Activated naive CD8-positive, alpha-beta T cell treated with anti-CD3 and anti-CD28 coated beads, Interleukin-2, amount 50 U/mL, for 16 hours (primary cell): ENCODE measurements around the gene CDKAL1.
"Not testable (repeated sequence)": the region's sequence is repeated elsewhere in the genome, so short reads cannot be mapped to it uniquely, and the experiment has no call there.

ENCODE experiments used
- DNase-seq: peaks from one replicate; pipeline ENCODE4 v3.0.0-alpha.2; 2020; ENCODE audit warnings: low read depth, low spot score

Gene CDKAL1

DNA sequence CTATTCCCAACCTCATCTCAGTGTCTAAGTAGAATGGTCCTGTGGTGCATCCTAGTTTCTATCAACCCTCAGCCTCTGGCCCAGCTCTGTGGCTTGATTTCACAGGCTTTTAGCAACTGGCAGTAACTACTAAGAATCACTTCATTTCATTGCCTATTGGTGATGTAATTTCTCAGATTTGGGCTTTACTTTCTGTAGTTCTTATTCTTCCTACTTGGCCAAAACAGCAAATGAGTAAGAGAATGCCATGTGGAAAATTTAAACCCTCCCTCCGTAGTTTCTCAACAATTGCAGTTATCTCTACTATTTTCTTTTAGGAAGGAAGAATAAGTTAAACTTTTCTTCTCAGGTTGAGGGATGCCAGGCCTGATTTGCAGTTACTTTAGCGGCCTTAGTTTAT is 387.3 kb downstream of the CDKAL1 start:
- no peak for DNase-seq

DNA sequence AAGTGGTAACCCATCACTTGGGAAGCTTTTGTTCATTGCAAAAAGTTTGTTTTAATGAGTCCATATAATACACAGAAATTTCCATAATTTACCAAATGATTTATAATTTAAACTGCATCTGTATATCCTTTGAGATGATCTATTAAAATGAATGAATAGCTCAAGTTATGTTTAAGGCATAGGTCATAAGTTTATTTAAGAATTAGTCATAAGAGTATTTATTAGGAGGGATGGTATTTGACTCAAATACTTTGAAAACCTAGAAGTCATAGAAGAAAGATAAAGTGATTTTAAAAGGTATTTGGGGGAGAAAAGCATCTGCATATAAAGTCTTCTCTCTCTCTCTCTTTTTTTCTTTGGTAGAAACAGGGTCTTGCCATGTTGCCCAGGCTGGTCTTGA is 388.5 kb downstream of the CDKAL1 start:
- no peak for DNase-seq

DNA sequence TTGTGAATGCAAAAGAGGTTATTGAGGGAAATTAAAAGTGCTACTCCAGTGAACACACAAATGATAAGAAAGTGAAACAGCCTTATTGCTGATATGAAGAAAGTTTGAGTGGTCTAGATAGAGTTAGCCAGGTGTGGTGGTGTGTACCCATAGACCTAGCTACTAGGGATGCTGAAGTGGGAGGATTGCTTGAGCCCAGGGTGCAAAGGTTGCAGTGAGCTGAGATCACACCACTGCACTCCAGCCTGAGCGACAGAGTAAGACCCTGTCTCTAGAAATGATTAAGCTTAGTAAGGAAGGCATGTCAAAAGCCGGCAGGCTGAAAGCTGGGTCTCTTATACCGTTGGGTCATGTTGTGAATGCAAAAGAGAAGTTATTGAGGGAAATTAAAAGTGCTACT is 389.8 kb downstream of the CDKAL1 start:
- not testable (repeated sequence) for DNase-seq

DNA sequence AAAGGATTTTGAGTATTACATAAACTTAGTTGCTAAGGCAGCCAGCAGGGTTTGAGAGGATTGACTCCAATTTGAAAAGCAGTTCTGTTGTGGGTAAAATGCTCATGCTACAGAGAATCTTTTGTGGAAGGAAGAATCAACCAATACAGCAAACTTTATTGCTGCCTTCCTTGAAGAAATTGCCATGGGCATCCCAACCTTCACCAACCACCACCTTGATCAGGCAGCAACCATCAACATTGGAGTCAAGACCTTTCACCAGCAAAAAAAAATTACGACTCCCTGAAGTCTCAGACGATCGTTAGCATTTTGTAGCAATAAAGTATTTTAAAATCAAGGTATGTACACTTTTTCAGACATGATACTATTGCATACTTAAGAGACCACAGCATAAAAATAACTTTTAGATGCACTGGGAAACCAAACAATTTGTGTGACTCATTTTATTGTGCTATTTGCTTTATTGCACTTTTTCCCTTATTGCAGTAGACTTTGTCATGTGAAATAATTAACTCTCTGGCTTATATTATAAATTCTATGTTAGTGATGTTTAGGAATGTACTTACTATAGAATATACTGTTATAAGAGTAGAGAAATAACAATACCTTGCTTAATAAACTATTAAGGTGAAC is 390.8 kb downstream of the CDKAL1 start:
- no peak for DNase-seq

DNA sequence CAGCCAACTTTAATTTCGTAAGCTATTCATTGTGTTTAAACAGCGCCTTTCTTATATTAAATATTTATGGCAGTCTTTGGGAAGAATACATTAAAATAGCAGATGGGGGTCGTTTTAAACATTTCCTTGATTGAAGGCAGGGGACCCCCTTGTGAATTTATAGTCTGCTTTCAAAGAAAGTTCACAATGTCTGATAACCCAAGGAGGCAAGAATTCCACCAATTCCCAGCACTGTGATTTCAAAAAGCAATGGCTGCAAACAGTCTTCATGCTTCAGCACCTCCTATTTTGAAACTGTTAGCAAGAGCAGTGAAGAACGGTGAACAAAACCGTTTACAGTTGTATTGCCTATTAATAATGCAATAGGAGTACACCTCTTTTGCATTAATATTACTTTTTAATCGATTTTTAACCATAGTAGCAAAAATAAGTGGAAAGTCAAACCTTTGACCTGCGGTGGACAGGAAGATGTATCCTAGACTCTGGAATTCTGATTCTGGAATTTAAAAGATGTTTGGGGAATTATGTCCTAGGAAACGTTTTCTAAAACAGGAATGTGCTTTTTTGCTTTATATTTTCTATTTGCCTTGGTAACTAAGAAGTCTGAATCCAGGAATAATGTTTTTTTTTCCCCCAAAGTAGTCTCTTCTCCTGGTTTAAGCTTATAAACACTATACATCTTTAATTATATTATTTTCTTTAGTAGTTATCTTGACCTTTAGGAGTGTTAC is 393.0 kb downstream of the CDKAL1 start:
- no peak for DNase-seq

DNA sequence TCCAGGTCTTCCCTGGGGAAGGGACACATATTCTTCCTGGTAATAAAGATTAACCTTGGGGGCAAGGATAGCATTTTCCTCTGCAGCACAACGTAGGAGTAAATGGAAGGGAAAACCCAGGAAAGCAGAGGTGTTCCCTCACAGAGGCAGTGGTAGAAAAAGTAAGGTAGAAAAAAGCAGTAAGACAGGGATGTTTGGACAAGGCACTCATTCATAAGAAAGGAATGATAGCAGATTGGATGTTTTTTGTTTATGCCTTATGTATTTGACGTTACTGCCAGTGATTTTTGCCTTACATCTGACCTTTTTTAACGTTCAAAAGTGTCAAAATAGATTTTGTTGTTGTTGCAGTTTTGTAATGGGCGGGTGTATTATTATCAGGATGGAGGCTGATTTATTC is 395.0 kb downstream of the CDKAL1 start:
- no peak for DNase-seq

DNA sequence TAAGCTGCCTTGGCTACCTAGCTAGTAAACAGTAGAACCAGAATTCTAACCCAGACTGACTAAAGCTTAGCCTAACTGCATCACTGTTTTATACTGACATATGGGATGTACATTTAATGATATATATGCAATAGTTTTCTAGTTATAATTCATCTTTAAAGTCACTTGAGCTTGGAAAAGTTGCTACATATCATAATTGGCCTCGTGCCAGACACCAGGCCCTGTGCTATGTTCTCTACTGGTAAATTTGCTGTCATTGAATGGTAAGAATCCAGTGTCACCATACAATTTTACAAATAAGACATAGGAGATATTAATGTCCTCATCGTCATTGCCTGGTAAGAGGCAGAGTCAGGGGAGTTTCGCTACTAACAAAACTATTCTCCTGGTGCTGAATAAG is 396.8 kb downstream of the CDKAL1 start:
- DNase-seq = no peak

DNA sequence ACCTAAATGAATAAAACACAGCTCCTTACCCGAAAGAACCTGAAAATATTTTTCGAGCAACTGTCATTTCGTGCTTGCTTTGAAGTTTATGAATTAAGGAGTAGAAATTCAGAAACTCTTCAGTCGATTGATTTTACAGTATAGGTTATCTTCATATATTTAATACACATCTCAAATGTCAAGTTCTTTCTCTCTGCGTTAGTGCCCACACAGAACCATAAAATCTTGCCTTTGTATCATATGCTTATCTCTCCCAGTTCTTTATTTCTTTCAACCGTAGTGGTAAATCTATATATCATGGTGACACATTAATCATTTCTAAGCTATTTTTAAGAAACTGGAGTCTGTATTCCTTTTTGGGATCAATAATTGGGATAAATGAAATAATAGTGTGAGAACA is 397.5 kb downstream of the CDKAL1 start:
- no peak for DNase-seq

DNA sequence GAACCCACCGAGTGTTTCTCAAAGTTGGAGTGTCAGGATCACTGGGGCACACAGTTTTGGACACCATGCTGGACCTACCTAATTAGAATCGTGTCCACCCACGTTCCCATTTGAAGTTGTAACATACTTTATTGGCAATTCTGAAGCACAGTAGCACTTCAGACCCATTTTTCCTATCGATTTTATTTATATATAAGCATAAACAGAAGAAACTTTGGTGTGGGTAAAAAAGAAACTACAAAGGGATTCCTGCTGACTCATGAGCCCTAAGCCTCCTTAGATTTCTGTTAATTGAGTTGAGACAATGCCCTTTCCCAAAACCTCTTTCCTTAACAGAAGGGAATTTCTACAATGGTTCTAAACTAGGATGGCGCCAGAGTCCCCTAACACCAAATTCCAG is 398.0 kb downstream of the CDKAL1 start:
- no peak for DNase-seq

DNA sequence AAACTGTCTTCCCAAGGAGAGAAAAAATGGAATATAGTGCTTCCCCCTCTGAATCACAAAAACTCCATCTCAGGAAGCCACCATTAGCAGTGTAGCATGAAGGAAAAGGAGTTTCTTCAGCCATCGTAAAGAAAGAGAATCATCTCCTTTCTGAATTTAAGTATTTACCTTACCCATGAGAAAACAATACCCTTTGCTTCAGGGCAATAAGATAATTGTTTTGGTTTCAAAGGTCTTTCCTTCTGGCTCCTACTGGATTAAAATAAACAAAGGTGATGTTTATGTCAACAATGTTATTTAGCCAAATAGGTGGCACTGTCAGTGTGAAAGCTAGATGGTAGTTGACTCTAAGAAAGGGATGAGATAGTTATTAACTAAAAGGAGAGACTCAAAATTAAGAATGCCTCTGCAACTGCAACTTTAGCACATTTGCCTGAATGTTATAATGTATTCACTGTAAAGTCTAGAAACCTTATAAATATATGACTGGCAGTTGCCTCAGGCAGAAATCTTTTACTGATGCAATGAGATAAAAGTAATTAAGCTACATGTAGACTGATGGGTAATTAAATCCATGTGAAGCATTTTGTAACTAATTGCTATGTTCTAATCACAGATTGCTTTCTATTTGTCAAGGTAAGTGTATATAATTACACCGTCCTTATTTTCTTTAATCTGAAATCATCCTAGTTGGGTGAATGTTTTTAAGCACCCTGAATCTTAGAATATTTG is 399.0 kb downstream of the CDKAL1 start:
- no peak for DNase-seq

DNA sequence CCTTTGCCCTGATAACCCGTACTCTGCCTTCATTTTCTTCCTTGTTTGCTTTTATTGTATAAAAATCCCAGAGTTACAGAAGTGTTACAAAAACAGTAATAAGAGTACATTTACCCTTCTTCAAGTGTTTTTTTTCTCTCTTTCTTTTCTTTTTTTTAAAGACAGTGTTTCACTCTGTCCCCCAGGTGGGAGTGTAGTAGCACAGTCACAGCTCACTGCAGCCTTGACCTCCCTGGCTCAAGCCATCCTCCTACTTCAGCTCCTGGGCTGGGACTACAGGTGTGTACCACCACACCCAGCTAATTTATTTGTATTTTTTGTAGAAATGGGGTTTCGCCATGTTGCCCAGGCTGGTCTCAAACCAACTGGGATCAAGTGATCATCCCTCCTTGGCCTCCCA is 402.7 kb downstream of the CDKAL1 start:
- DNase-seq = no peak

DNA sequence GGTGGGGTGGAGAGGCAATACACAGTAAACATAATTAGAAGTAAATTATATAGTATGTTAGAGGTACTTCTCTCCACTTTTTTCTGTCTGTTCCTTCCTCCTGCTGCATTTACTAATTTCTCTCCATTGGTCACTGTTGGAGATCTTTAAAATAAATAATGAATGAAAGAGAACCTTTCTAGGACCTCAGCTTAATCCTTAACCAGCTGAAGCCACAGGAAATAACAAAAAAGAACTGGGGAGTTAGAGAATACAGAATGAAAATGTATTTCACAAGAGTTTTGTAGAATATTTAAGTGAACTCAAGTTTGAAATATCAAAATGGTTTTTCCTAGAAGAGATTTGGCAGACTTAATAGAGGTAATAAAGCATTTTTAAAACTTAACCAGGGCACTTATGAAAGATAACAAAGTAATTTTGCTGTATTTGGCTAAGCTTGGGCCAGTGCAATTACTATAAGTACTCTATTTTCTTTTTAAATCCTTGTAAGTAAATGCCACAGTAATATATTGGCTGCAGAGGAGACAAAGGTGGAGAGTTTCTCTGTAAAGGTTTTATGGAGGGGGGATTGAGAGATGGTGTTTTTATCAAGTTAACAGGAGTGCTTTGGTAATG is 405.0 kb downstream of the CDKAL1 start:
- DNase-seq = no peak

DNA sequence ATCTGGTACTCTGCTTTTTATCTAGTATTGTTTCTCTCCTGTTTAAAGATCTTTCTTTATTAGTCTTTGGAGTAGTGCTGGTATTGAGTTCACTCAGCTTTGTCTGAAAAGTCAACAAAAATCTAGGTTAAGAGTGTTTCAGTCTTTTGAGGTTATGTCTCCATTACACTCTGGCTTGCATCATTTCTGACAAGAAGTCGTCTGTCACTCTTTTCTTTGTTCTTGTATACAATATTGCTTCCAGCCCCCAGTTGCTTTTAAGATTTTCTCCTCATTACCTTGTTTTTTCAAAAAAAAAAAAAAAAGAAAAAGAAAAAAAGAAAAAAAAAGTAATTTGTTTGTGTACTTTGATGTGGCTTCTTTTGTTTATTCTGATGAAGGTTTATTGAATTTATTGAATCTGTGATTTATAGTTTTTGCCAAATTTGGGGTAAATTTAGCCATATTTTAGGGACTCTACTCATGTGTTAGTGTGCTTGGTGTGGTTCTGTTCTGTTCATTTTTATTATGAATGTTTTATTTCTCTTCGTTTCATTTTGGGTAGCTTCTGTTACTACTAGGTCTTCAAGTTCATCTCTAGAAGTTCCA is 408.9 kb downstream of the CDKAL1 start:
- DNase-seq = no peak

DNA sequence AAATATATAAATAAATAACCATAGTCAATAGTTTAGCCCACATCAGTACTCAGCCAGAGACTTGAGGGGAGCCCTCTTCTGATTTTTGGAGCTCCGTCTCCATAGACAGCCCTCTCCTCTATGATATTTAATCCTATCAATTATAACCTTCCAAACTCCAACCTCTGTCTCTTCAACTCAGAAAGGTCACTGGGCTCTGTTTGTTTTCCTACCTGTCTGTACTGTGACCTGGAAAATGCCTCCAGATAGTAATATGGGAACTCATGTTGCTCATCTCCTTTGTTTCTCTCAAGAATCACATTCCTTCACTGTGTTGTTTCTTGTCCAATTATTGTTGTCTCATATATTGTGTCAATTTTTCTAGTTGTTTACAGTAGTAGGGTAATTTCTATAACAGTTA is 409.7 kb downstream of the CDKAL1 start:
- DNase-seq = no peak

DNA sequence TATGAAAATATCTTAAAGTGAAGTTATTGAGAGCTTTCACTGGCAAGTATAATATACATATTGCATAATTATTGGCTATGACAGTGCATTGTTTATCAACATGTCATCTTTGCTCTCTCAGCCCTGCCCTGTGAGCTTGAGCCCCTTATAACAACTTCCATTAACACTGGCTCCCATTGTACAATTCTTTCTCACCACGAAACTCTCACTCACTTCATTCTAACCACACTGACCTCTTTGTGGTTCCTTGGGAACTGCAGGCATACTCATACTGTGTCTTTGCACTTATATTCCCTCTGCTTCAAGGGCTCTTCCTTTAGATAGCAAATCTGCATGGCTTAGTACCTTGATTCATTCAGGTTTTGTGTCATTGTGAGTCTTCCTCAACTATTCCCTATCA is 411.8 kb downstream of the CDKAL1 start:
- no peak for DNase-seq

DNA sequence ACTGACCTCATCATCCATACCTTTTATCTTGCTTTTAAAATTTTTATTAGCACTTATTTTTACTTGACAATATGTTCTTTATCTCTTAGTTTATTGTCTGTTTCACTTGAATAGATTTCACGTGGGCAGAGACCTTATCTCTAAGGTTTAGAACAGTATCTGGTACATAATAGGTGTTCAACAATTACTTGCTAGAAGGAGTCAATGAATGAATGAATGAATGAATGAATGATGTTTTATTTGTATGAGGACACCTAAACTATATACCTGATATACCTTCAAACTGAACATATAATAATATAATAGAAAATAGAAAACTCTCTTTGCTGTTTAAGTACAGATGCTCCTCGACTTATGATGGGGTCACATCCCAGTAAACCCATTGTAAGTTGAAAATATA is 412.6 kb downstream of the CDKAL1 start:
- DNase-seq = no peak

DNA sequence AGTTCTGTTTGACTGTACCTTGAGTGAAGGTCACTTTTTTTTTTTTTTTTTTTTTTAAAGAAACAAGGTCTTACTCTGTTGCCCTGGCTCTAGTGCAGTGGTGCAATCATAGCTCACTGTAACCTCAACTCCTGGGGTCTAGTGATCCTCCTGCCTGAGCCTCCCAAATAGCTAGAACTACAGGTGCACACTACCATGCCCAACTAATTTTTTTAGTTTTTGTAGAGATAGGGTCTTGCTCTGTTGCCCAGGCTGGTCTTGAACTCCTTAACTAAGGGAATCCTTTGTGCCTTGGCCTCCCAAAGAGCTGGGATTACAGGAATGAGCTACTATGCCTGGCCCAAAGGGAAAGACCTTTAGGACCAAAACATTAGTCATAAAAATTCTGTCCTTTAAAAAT is 413.7 kb downstream of the CDKAL1 start:
- DNase-seq = no peak

DNA sequence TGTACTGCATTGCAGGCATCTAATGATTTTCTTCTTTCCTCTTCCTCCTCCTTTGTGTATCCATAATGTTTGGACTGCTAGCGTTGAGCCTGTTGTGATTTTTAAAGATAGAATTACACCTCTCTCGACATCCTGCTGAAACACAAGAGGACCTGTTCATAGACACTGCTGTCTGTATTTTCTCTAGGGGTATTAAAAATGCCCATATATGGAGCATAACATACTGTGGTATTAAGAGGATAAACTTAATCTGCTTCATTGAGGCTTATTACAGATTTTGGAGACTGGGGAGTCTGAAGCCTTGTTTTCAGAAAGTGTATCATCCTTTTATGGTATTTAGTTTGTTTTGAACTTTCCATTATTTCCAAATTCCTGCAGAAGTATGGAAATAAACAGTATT is 414.3 kb downstream of the CDKAL1 start:
- no peak for DNase-seq

DNA sequence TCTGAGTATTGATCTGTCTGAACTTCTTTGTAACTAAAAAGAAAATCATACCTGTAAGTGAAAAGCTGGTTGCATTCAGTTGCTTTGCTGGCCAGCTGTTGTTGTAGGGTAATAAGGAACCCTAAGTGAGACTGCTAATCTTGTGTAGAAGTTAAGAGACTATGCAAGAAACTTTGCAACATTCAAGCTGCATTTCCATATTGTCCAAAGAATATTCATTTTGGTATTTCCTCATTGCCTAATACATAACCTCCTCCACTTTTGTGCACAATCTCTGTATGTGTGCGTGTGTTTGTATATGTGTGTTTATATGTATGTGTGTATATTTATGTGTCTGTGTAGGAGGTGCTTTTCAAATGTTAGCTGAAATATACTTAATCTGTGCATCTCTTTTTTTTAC is 414.9 kb downstream of the CDKAL1 start:
- DNase-seq = no peak

DNA sequence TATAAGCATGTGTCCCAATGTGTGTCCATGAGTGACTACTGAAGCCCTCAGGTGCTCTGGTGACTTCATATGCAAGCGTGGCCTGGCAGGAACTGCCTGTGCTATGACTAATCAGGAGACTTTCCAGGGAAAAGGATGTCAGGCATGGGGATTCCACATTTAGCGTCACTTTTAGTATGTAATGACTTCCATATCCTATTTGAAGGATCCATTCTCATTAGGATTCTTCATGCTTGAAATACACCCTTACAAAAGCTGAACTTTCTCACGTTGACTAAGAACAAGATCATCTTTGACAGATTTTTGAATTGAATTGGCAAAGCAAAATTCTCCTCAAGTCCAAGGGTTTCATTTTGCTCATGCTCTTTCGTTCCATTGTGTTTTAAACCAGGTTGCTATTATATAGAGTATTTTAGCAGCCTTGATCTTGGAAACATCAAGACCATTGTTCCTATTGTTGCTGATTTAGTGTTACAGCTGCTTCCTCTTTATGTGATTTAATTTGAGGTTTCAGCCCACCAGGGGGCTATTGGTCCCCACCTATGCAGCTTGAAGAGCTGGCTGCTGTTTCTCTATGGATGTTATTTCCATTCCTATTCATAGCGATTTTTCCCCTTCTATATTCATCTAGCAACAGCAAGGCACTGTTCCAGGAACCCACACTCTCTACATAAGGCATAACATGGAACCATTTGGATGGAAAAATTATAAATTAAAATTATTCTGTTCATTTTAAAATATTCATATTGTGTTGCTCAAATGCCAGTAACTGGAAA is 418.6 kb downstream of the CDKAL1 start:
- DNase-seq = no peak

DNA sequence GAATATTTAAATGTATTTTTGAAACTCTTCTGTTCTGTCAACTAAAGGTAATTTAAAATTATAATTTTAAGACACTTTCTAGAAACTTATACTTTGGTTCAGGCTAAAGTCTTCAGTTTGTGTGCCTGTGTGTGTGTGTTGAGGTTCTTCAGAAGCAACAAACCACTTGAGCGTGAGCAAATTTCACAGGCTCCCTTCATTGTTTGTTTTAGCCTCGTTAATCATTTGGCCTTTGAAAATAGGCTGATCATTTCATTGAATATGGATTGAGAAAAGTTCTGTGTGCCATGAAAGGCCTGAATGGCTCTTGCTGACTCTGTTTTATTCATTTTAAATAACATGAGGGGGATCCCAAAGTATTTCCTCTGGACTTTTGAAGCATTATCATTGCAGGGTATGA is 420.1 kb downstream of the CDKAL1 start:
- DNase-seq = no peak
